Measurements from ENCODE around the gene F11. TPM values are rescaled to one million over a fixed set of nuclear protein-coding genes. Genes with fewer than 3 reads are reported as not detected.
"Not testable (repeated sequence)": the region's sequence is repeated elsewhere in the genome, so short reads cannot be mapped to it uniquely, and the experiment has no call there.

The F11 gene
- total RNA-seq, 1 donor from 2014 or later = not detected

DNA sequence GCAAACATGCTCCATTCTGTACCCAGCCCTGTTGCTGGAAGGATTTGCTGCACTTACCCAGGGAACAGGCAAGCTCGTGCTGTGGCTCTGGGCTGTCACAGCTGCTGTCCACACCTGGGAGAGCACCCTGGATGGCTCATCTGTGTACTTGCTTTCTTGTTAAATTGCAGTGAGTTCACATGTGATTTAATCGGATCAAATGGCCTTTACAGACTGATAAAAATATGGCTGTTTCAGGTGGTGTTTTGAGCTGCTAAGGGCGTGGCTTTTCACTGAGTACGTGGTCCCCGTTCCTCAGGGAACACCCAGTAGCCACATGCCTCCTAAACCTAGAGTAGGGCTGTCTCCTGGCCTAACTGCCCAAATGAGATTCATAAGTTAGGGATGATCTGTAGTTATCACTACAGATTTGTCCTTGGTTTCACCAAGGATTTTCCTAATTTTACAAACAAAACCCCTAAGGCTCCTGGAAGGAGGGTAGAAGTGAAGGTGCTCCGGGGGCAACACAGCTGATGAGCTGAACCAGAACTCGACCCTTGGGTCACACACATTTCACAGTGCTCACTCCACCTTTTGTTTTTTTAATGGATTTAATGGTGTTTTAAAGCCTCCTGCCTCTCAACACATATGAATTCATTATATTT lies 25.0 kb upstream of the F11 start:
- no peak overlapping the region for H3K27ac Mint-ChIP-seq
- H3K4me3 Mint-ChIP-seq (ENCODE audit: low read depth) = no peak overlapping the region
- no peaks in the 10 kb centered on the region for H3K4me1 Mint-ChIP-seq (ENCODE audit: low read depth)
- intact Hi-C loops (cut with micrococcal nuclease) = no loop called here
- no peak for DNase-seq (ENCODE audit: low spot score)
- H3K36me3 Mint-ChIP-seq (ENCODE audit: low read depth) = no peaks in the 10 kb centered on the region
- H3K27me3 Mint-ChIP-seq (ENCODE audit: low read depth) = no peaks in the 10 kb centered on the region
- H3K9me3 Mint-ChIP-seq = no peaks in the 10 kb centered on the region

GRCh38 chr4:186241616-186242015 lies 24.4 kb upstream of the F11 start:
- Mint-ChIP-seq H3K4me3 (ENCODE audit: low read depth) (no peak overlapping the region), H3K4me1 (ENCODE audit: low read depth) (no peaks in the 10 kb centered on the region), H3K27ac (no peak overlapping the region), H3K9me3 (no peaks in the 10 kb centered on the region), H3K27me3 (ENCODE audit: low read depth) (no peaks in the 10 kb centered on the region), H3K36me3 (ENCODE audit: low read depth) (no peaks in the 10 kb centered on the region)
- intact Hi-C loops (cut with micrococcal nuclease) = no loop called here
- no peak for DNase-seq (ENCODE audit: low spot score)

DNA sequence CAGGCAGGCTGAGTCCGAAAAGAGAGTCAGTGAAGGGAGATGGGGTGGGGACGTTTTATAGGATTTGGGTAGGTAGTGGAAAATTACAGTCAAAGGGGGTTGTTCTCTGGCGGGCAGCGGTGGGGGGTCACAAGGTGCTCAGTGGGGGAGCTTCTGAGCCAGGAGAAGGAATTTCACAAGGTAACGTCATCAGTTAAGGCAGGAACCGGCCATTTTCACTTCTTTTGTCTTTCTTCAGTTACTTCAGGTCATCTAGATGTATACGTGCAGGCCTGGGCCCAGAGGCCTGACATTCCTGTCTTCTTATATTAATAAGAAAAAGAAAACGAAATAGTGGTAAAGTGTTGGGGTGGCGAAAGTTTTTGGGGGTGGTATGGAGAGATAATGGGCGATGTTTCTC lies 24.0 kb upstream of the F11 start:
- H3K27ac Mint-ChIP-seq; intact Hi-C loops (cut with micrococcal nuclease); H3K36me3 Mint-ChIP-seq (ENCODE audit: low read depth); DNase-seq (ENCODE audit: low spot score); H3K9me3 Mint-ChIP-seq; H3K4me3 Mint-ChIP-seq (ENCODE audit: low read depth); H3K4me1 Mint-ChIP-seq (ENCODE audit: low read depth); H3K27me3 Mint-ChIP-seq (ENCODE audit: low read depth): not testable (repeated sequence)

- no peak overlapping the region for H3K27ac Mint-ChIP-seq
- H3K4me1 Mint-ChIP-seq (ENCODE audit: low read depth) = no peaks in the 10 kb centered on the region
- DNase-seq (ENCODE audit: low spot score) = no peak
- H3K36me3 Mint-ChIP-seq (ENCODE audit: low read depth) = no peaks in the 10 kb centered on the region
- no peaks in the 10 kb centered on the region for H3K9me3 Mint-ChIP-seq
- no peak overlapping the region for H3K4me3 Mint-ChIP-seq (ENCODE audit: low read depth)
- H3K27me3 Mint-ChIP-seq (ENCODE audit: low read depth) = no peaks in the 10 kb centered on the region
- intact Hi-C loops (cut with micrococcal nuclease) = no loop called here
Measured at GRCh38 chr4:186243331-186243730, 22.7 kb upstream of the F11 start.

GRCh38 chr4:186244835-186245234 lies 21.2 kb upstream of the F11 start:
- no peaks in the 10 kb centered on the region for H3K4me1 Mint-ChIP-seq (ENCODE audit: low read depth)
- H3K27ac Mint-ChIP-seq = no peak overlapping the region
- H3K4me3 Mint-ChIP-seq (ENCODE audit: low read depth) = no peak overlapping the region
- H3K36me3 Mint-ChIP-seq (ENCODE audit: low read depth) = no peaks in the 10 kb centered on the region
- no peak for DNase-seq (ENCODE audit: low spot score)
- no peaks in the 10 kb centered on the region for H3K9me3 Mint-ChIP-seq
- no peaks in the 10 kb centered on the region for H3K27me3 Mint-ChIP-seq (ENCODE audit: low read depth)
- intact Hi-C loops (cut with micrococcal nuclease) = no loop called here

DNA sequence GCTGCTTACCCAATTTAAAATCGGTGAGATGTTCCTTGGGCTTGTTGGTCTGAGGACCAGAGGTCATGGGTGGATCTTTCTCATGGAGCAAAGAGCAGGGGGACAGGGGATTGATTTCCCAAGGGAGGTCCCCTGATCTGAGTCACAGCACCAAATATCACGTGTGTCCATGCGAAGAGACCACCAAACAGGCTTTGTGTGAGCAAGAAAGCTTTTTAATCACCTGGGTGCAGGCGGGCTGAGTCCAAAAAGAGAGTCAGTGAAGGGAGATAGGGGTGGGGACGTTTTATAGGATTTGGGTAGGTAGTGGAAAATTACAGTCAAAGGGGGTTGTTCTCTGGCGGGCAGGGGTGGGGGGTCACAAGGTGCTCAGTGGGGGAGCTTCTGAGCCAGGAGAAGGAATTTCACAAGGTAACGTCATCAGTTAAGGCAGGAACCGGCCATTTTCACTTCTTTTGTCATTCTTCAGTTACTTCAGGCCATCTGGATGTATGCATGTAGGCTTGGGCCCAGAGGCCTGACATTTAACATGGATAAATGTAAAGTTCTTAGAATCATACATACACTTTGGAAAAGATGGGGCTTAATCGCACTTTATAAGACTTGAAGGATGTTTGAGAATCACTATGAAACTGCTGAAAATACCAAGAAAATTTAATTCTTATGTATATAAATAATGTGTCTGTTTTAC lies 18.8 kb upstream of the F11 start:
- H3K4me1 Mint-ChIP-seq (ENCODE audit: low read depth); intact Hi-C loops (cut with micrococcal nuclease); H3K27me3 Mint-ChIP-seq (ENCODE audit: low read depth); H3K36me3 Mint-ChIP-seq (ENCODE audit: low read depth); H3K27ac Mint-ChIP-seq; DNase-seq (ENCODE audit: low spot score); H3K9me3 Mint-ChIP-seq; H3K4me3 Mint-ChIP-seq (ENCODE audit: low read depth): not testable (repeated sequence)

- H3K4me1 Mint-ChIP-seq (ENCODE audit: low read depth) = no peaks in the 10 kb centered on the region
- no peak overlapping the region for H3K27ac Mint-ChIP-seq
Measured at GRCh38 chr4:186248643-186249042, 17.3 kb upstream of the F11 start.

DNA sequence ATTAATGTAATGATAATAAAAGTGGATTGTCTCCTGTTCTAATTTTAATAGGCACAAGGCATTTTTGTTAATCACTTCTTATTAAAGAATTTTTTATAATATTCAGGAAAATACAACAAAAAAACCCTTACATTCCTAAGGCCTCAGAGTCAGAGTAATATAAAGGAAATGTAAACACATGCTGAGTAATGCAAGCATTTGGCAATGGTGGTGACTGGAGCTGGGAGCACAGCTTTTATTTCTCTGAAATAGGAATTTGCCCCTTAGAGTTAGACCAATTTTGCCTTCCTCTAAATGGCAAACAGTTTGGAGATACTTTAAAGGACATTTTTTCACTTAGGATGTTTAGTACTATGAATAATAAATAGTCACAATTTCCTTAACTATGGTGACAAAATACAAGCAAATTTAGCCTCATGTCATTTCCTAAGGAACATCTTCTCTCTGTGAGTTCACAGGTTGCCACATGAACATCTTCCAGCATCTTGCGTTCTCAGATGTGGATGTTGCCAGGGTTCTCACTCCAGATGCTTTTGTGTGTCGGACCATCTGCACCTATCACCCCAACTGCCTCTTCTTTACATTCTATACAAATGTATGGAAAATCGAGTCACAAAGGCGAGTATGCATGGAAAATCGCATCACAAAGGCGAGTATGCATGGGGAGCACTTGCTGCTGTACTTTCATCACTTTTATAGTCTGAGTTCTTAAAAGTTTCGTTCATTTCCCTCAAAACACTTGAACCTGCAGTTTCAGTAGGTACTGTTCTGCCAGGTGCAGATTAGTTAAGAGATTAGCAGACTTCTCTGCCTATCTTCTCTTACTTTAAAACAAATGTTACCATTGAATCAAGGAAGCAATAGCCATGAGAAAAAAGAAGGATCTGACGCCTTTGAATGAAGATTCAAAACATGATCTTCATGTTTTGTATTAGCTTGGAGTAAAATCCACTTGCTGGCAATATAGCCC lies 15.9 kb upstream of the F11 start:
- no peaks in the 10 kb centered on the region for H3K36me3 Mint-ChIP-seq (ENCODE audit: low read depth)
- no peak for DNase-seq (ENCODE audit: low spot score)
- no peak overlapping the region for H3K27ac Mint-ChIP-seq
- no peaks in the 10 kb centered on the region for H3K27me3 Mint-ChIP-seq (ENCODE audit: low read depth)
- no peaks in the 10 kb centered on the region for H3K4me1 Mint-ChIP-seq (ENCODE audit: low read depth)
- no peaks in the 10 kb centered on the region for H3K9me3 Mint-ChIP-seq
- intact Hi-C loops (cut with micrococcal nuclease) = no loop called here
- H3K4me3 Mint-ChIP-seq (ENCODE audit: low read depth) = no peak overlapping the region

More at GRCh38 chr4:186248643-186249042, 17.3 kb upstream of the F11 start:
- no peak for DNase-seq (ENCODE audit: low spot score)
- H3K36me3 Mint-ChIP-seq (ENCODE audit: low read depth) = no peaks in the 10 kb centered on the region
- intact Hi-C loops (cut with micrococcal nuclease) = no loop called here
- H3K4me3 Mint-ChIP-seq (ENCODE audit: low read depth) = no peak overlapping the region
- no peaks in the 10 kb centered on the region for H3K27me3 Mint-ChIP-seq (ENCODE audit: low read depth)
- H3K9me3 Mint-ChIP-seq = no peaks in the 10 kb centered on the region

- no peak overlapping the region for H3K4me3 Mint-ChIP-seq (ENCODE audit: low read depth)
- H3K27ac Mint-ChIP-seq = no peak overlapping the region
- H3K4me1 Mint-ChIP-seq (ENCODE audit: low read depth) = no peaks in the 10 kb centered on the region
- intact Hi-C loops (cut with micrococcal nuclease) = no loop called here
- no peaks in the 10 kb centered on the region for H3K27me3 Mint-ChIP-seq (ENCODE audit: low read depth)
- no peaks in the 10 kb centered on the region for H3K36me3 Mint-ChIP-seq (ENCODE audit: low read depth)
- H3K9me3 Mint-ChIP-seq = no peaks in the 10 kb centered on the region
- DNase-seq (ENCODE audit: low spot score) = no peak
Measured at GRCh38 chr4:186250760-186251159, 15.2 kb upstream of the F11 start.

GRCh38 chr4:186255122-186255521 lies 10.9 kb upstream of the F11 start:
- Mint-ChIP-seq H3K4me1 (ENCODE audit: low read depth) (no peaks in the 10 kb centered on the region), H3K36me3 (ENCODE audit: low read depth) (no peaks in the 10 kb centered on the region), H3K4me3 (ENCODE audit: low read depth) (no peak overlapping the region), H3K9me3 (no peaks in the 10 kb centered on the region), H3K27me3 (ENCODE audit: low read depth) (no peaks in the 10 kb centered on the region), H3K27ac (no peak overlapping the region)
- intact Hi-C loops (cut with micrococcal nuclease) = no loop called here
- no peak for DNase-seq (ENCODE audit: low spot score)

DNA sequence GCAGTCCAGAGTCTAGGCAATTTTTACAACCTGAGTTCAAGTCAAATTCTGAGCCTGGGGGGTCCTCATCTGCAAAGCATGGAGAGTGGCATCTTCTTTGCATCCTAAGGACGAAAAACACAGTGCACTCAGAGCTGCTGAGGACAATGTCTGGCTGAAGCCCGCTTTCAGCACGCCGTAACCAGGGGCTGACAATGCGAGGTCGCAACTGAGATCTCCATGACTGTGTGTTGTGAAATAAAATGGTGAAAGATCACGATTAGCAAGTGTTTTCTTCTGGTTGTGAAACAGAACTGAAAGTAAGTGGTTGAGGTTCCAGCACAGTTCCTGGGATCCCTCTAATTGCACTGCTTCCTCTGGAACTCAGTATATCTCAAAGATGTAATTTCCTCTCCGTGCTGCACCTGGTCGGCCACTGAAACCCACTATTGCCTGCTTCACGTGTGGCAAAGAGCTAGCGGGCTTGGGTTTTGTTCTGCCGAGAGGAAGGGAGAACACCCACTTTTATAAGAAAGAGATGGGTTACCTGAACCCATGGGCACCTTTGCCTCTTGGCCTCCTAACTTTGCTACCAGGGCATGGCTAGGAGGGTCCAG lies 7.7 kb upstream of the F11 start:
- Mint-ChIP-seq H3K4me3 (ENCODE audit: low read depth) (no peak overlapping the region), H3K27me3 (ENCODE audit: low read depth) (no peaks in the 10 kb centered on the region), H3K36me3 (ENCODE audit: low read depth) (no peaks in the 10 kb centered on the region), H3K4me1 (ENCODE audit: low read depth) (no peaks in the 10 kb centered on the region), H3K27ac (no peak overlapping the region), H3K9me3 (no peaks in the 10 kb centered on the region)
- intact Hi-C loops (cut with micrococcal nuclease) = no loop called here
- DNase-seq (ENCODE audit: low spot score) = no peak

DNA sequence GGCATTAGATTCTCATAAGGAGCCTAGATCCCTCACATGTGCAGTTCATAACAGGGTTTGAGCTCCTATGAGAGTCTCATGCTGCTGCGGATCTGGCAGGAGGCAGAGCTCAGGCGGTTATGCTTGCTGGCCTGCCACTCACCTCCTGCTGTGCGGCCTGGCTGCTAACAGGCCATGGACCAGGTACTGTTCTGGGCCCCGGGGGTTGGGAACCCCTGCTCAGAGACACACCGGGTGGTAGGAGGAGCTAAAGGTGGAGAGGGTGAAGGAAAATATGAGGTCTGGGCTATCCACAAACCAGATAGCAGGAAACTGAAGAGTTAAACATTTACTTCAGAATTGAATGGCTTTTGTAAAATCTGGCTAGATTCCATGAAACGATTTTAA lies 5.9 kb upstream of the F11 start:
- H3K36me3 Mint-ChIP-seq (ENCODE audit: low read depth) = no peaks in the 10 kb centered on the region
- intact Hi-C loops (cut with micrococcal nuclease) = no loop called here
- no peaks in the 10 kb centered on the region for H3K27me3 Mint-ChIP-seq (ENCODE audit: low read depth)
- H3K4me3 Mint-ChIP-seq (ENCODE audit: low read depth) = no peak overlapping the region
- no peaks in the 10 kb centered on the region for H3K9me3 Mint-ChIP-seq
- no peaks in the 10 kb centered on the region for H3K4me1 Mint-ChIP-seq (ENCODE audit: low read depth)
- DNase-seq (ENCODE audit: low spot score) = no peak
- no peak overlapping the region for H3K27ac Mint-ChIP-seq
